PC-9 (cell line): ENCODE measurements around the gene SERP2. TPM values are rescaled to one million over a fixed set of nuclear protein-coding genes. Genes with fewer than 3 reads are reported as not detected.

Source experiments
- BruUV-seq: library from RNA; stranded (reverse); fragments of 400-500 nt; replicated peaks from 2 replicates; lab custom pipeline; 2021; lab: Mats Ljungman, UMichigan
- CTCF ChIA-PET: fragments of 300-600 bp; sonication (Branson Sonifier 250); formaldehyde crosslinking; loops from one replicate; lab custom pipeline; 2022; ENCODE audit warnings: antibody characterized with exemption; lab: Charles Lee
- POLR2A ChIA-PET: fragments of 300-600 bp; sonication (Branson Sonifier 250); formaldehyde crosslinking; loops from one replicate; lab custom pipeline; 2022; ENCODE audit warnings: antibody characterized with exemption; ENCODE audit not compliant: unreplicated experiment; lab: Charles Lee
- DNase-seq, 2 experiments: peaks; one replicate each; pipeline versions ENCODE4 v3.0.0 to v3.0.0-alpha.2; 2015 to 2022; ENCODE audit warnings: mixed read lengths in 1 of 2
- H2AFZ ChIP-seq: fragments of 200-600 bp; sonication (generic); 2 replicates; pipeline ENCODE4 v1.8.1; 2017; ENCODE audit warnings: antibody characterized with exemption
- H3F3A ChIP-seq: fragments of 200-600 bp; sonication (generic); 2 replicates; pipeline ENCODE4 v1.8.1; 2017; ENCODE audit warnings: antibody characterized with exemption, mild to moderate bottlenecking, low read depth; ENCODE audit not compliant: insufficient read depth
- H3K27ac ChIP-seq: fragments of 200-600 bp; sonication (generic); 2 replicates; pipeline ENCODE4 v1.6.1; 2016; ENCODE audit warnings: mixed run types
- H3K27me3 ChIP-seq: fragments of 200-600 bp; sonication (generic); 2 replicates; pipeline ENCODE4 v1.6.1; 2016; ENCODE audit warnings: low read depth, mixed run types; ENCODE audit not compliant: insufficient read depth
- H3K36me3 ChIP-seq: fragments of 200-600 bp; sonication (generic); 2 replicates; pipeline ENCODE4 v1.6.1; 2016; ENCODE audit warnings: low read depth, mixed run types
- H3K4me1 ChIP-seq: fragments of 200-600 bp; sonication (generic); replicated peaks from 2 replicates; pipeline ENCODE4 v1.6.1; 2016; ENCODE audit warnings: mixed run types; ENCODE audit not compliant: insufficient read depth
- H3K4me2 ChIP-seq: fragments of 200-600 bp; sonication (generic); 2 replicates; pipeline ENCODE4 v1.6.1; 2017; ENCODE audit warnings: mixed run types
- H3K4me3 ChIP-seq: fragments of 200-600 bp; sonication (generic); 2 replicates; pipeline ENCODE4 v1.6.1; 2016; ENCODE audit warnings: mixed run types
- H3K79me2 ChIP-seq: fragments of 200-600 bp; sonication (generic); 2 replicates; pipeline ENCODE4 v1.6.1; 2017; ENCODE audit warnings: low read depth, mixed run types
- H3K9me2 ChIP-seq: fragments of 200-600 bp; sonication (generic); 2 replicates; pipeline ENCODE4 v1.8.1; 2017; ENCODE audit warnings: mild to moderate bottlenecking; ENCODE audit not compliant: insufficient read depth
- H3K9me3 ChIP-seq: fragments of 200-600 bp; sonication (generic); 2 replicates; pipeline ENCODE4 v1.8.1; 2016; ENCODE audit warnings: low read depth; ENCODE audit not compliant: insufficient read depth
- H4K20me1 ChIP-seq: fragments of 200-600 bp; sonication (generic); 2 replicates; pipeline ENCODE4 v1.8.1; 2017; ENCODE audit not compliant: insufficient read depth
- CTCF ChIP-seq: fragments of 200-600 bp; sonication (generic); conservative IDR thresholded peaks from 2 replicates; pipeline ENCODE4 v1.6.1; 2017; ENCODE audit warnings: mixed run types, antibody characterized with exemption, mild to moderate bottlenecking, moderate library complexity
- EZH2 ChIP-seq: fragments of 200-600 bp; sonication (generic); IDR thresholded peaks from 2 replicates; pipeline ENCODE4 v1.8.0; 2017; ENCODE audit warnings: antibody characterized with exemption, low read depth
- intact Hi-C: fragments of 100-400 bp; cut with micrococcal nuclease; formaldehyde crosslinking; loops from one replicate; pipeline ENCODE4 v1.10.0; 2022; ENCODE audit not compliant: unreplicated experiment
- total RNA-seq: library from RNA; stranded (reverse); gene quantifications from 2 replicates; pipeline ENCODE4 v1.2.3, GENCODE V29; 2021

The SERP2 gene
- total RNA-seq, 1 experiment from 2014 or later = 0.70 TPM

- no TSS peak for BruUV-seq
- H3K4me1 ChIP-seq = peaks cover 15% of the 10 kb centered on the region
- H3K27ac ChIP-seq = no peak overlapping the region
- H3K36me3 ChIP-seq = no peaks in the 10 kb centered on the region
- no peak for TF ChIP-seq CTCF
- TF ChIP-seq EZH2 = no peak
- H3K9me2 ChIP-seq = no peaks in the 10 kb centered on the region
- intact Hi-C loops = no loop called here
- H3K9me3 ChIP-seq = no peaks in the 10 kb centered on the region
- no peaks in the 10 kb centered on the region for H3K27me3 ChIP-seq
- H3K4me3 ChIP-seq = no peak overlapping the region
- H3K4me2 ChIP-seq = no peak overlapping the region
- CTCF ChIA-PET = no interaction called here
- H4K20me1 ChIP-seq = no peaks in the 10 kb centered on the region
- no peak for DNase-seq
- peaks cover 10% of the 10 kb centered on the region; the same call in 1 of the 2 replicates for H3F3A ChIP-seq
- H3K79me2 ChIP-seq = no peaks in the 10 kb centered on the region
- no peak overlapping the region for H2AFZ ChIP-seq
- POLR2A ChIA-PET = interaction anchor here (0.5 to 0.7 kb wide), 2 partner anchors 24 to 29 kb away, joined by 6 to 8 read pairs; no protein-coding TSS in a partner anchor
Observed at GRCh38 chr13:44333950-44334655, 39.5 kb upstream of the SERP2 start.

GRCh38 chr13:44334751-44335150, 38.9 kb upstream of the SERP2 start:
- Histone ChIP-seq H3K4me2 (no peak overlapping the region), H3K4me3 (no peak overlapping the region), H3K9me3 (no peaks in the 10 kb centered on the region), H3K27ac (no peak overlapping the region), H4K20me1 (no peaks in the 10 kb centered on the region), H3K27me3 (no peaks in the 10 kb centered on the region), H3K36me3 (no peaks in the 10 kb centered on the region), H3K79me2 (no peaks in the 10 kb centered on the region), H3K4me1 (peaks cover 15% of the 10 kb centered on the region), H3K9me2 (no peaks in the 10 kb centered on the region), H2AFZ (no peak overlapping the region), H3F3A (peaks cover 10% of the 10 kb centered on the region; the same call in 1 of the 2 replicates)
- no peak for DNase-seq
- POLR2A ChIA-PET = interaction anchor here (0.6 to 0.7 kb wide), 2 partner anchors 25 to 46 kb away, joined by 3 to 8 read pairs; no protein-coding TSS in a partner anchor
- no TSS peak for BruUV-seq
- no peak for TF ChIP-seq CTCF
- no peak for TF ChIP-seq EZH2
- intact Hi-C loops = no loop called here
- CTCF ChIA-PET = no interaction called here

- no peak overlapping the region for H3K4me3 ChIP-seq
- H3K4me1 ChIP-seq = peaks cover 15% of the 10 kb centered on the region
- CTCF ChIA-PET = interaction anchor here (0.6 kb wide), 1 partner anchor 80 kb away, joined by 3 read pairs; no protein-coding TSS in a partner anchor
- TF ChIP-seq CTCF (no peak), EZH2 (no peak)
- H3K9me2 ChIP-seq = no peaks in the 10 kb centered on the region
- peaks cover 10% of the 10 kb centered on the region; the same call in 1 of the 2 replicates for H3F3A ChIP-seq
- H3K79me2 ChIP-seq = no peaks in the 10 kb centered on the region
- H4K20me1 ChIP-seq = no peaks in the 10 kb centered on the region
- no peaks in the 10 kb centered on the region for H3K27me3 ChIP-seq
- H3K36me3 ChIP-seq = no peaks in the 10 kb centered on the region
- POLR2A ChIA-PET = interaction anchor here (0.6 kb wide), 1 partner anchor 31 kb away, joined by 3 read pairs; no protein-coding TSS in a partner anchor
- no peak overlapping the region for H3K27ac ChIP-seq
- H3K4me2 ChIP-seq = peak overlapping the region; percentile 28; the same call in 1 of the 2 replicates
- no peaks in the 10 kb centered on the region for H3K9me3 ChIP-seq
- BruUV-seq = no TSS peak
- H2AFZ ChIP-seq = no peak overlapping the region
- intact Hi-C loops = no loop called here
- peak in 1 of 2 experiments; percentile 75 for DNase-seq
Observed at GRCh38 chr13:44336934-44337333, 36.7 kb upstream of the SERP2 start.
